HG02938 (cell line): ENCODE data around the gene CPNE2.
"Not testable (repeated sequence)": the region's sequence is repeated elsewhere in the genome, so short reads cannot be mapped to it uniquely, and the experiment has no call there.

Source experiments
- ATAC-seq: cut with Tn5 transposase; IDR thresholded peaks from one replicate; pipeline ENCODE4 v1.9.1; 2021; ENCODE audit warnings: mild to moderate bottlenecking, moderate library complexity; ENCODE audit not compliant: unreplicated experiment

Gene CPNE2

DNA sequence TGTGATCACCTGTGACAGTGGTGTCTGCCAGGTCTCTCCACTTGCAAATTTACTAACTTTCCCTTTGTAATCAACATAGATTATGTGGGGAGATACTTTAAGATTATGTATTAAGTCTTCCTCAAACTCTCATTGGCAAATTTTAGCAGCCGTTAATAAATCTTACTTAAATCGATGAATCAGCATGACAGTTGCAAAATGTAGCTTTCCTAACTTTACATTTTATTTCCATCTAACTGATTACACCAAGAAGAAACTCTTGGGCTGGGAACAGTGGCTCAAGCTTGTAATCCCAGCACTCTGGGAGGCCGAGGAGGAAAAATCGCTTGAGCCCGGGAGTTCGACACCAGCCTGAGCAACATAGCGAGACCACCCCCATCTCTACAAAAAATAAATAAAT lies 23.3 kb upstream of the CPNE2 start:
- no peak for ATAC-seq

DNA sequence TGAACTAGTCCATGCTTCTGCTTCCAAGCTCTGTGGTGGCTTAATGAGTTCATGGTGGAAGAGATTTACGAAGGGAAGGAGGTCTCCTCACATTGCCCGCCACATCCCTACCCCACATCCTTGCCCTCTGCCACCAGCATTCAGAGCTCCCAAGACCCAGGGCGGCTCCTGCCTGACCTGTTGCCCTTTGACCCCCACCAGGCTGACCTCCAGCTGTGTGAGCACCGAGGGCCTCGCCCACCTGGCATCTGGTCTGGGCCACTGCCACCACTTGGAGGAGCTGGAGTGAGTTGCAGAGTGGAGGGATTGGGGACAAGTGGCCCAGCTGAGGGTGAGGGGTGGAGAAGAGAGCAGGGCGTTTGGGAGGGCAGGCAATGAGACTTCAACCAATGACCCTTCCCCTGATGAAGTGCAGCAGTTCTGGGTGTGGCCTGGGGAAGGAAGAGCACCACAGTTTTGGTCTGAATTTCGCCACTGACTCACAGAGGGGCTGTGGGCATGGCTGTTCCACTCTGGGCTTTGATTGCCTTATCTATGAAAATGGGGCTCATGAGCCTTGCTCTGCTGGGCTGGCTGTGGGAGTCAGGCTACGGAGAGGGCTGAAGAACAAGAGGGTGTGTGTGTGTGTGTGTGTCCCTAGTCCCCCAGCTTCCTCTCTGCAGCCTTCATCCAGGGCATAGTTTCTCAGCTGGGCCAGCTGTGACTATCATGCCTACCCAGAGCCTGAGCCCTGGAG lies 22.6 kb upstream of the CPNE2 start:
- ATAC-seq: no peak

- ATAC-seq: no peak
Observed at GRCh38 chr16:57070424-57070823, 22.0 kb upstream of the CPNE2 start.

- ATAC-seq: not testable (repeated sequence)
Observed at GRCh38 chr16:57071081-57071732, 21.2 kb upstream of the CPNE2 start.

DNA sequence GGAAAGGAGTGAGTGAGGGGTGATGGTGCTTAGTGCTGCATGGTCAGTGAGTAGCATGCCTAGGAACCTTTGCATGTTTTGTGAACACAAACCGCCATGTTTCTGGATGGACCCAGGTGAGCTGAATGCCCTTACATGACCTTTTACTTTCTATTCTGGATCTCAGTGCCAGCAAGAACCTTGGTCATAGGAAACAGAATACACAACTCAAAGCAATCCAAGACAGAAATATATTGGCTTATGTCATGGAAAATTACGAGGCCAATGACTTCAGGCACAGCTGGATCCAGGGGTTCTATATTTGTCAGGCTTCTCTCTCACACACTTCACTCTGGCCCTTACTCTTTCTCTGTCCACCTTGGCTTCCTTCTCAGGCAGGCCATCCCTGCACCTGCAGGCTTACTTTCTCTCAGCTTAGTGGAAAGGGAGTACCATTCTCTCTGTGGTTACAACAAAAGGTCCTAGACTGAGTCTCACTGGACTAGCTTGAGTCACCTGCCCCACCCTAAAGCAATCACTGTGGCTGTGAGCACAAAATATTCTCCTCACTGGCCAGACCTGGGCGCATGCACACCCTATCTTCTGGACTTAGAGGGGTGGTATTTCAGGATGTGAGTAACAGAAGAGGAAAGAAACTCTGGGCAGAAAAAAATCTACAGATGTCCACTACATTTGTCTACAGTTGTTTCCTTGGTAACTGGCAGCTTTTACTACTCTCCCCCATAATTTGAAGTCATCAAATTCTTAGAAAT lies 20.4 kb upstream of the CPNE2 start:
- no peak for ATAC-seq

- no peak for ATAC-seq
Observed at GRCh38 chr16:57072616-57073275, 19.6 kb upstream of the CPNE2 start.

DNA sequence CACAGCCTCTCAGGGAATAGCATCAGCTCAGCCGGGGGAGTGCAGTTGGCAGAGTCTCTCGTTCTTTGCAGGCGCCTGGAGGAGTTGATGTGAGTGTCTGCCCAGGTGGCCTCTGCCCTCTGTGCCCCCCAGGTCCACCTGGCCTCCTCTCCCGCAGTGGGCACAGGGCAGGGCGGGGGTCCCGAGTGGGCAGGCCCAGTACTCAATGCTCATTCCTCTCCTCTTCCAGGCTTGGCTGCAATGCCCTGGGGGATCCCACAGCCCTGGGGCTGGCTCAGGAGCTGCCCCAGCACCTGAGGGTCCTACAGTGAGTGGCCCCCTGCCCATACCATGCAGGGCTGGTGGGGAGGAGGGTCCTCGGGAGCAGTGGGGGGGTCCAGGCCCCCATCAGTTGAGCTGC lies 14.7 kb upstream of the CPNE2 start:
- ATAC-seq: no peak

DNA sequence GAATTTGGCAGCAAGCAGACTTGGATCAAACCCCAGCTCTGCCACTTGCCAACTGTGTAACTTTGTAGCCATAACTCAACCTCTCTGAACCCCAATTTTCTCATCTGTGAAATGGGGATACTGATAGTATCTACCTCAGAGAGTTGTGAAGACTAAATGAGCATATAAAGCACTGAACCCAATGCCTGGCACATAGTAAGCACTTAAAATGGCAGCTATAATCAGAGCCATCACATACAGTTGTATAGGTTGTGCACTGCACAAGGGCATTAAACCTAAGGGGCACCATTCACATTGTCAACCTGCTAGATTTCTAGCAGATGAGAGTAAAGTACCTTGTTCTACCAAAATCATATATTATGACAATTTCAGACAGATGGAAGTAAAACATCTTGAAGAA lies 10.6 kb upstream of the CPNE2 start:
- ATAC-seq: no peak

- ATAC-seq: no peak
Observed at GRCh38 chr16:57082664-57083063, 9.7 kb upstream of the CPNE2 start.

GRCh38 chr16:57083485-57084126 lies 8.8 kb upstream of the CPNE2 start:
- ATAC-seq: no peak

DNA sequence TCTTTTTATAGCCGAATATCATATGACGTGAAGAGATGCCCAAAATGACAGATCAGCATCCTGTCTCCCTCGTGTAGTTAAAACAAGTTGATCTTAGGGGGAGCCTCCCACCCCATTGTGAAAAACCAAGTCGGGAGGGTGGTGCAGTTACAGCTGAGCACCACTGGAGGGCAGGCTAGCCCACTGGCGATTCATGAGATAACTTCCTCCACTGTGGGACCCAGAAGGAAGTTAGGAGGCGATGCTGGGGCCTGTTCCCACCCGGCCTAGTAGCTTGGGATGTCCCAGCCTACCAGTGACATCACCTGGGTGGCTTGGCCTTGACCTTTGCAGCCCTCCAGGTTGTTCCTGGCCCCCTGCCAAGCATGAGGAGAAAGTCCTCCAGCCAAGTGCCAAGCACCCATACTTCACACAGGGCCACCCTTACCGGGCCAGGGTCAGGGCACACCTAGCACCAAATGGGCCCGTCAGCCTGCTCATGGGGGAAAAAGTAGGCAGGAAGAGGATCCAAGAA lies 8.1 kb upstream of the CPNE2 start:
- ATAC-seq: peak; percentile 62

- no peak for ATAC-seq
Observed at GRCh38 chr16:57084996-57085395, 7.4 kb upstream of the CPNE2 start.

GRCh38 chr16:57087003-57087402 lies 5.4 kb upstream of the CPNE2 start:
- no peak for ATAC-seq

DNA sequence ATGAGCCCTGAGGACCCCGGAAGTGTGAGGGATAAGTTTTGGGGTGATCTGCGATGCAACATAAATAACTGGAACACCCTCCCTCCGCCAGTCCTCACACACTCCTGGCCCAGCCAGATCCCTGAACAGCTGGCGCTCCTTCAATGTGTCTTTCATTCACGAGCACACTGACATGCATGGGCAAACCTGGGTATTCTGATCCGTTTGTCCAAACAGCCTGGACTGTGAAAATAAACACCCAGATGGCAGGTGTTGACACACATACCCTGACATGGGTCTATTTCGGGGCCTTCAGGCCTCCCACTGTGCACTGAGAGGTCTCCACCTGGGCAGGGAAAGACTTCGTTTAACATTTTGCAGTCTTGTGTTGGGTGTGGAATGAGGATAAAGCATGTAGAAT lies 3.0 kb upstream of the CPNE2 start:
- no peak for ATAC-seq

GRCh38 chr16:57091200-57091974 lies 996 bp upstream of the CPNE2 start:
- no peak for ATAC-seq

GRCh38 chr16:57092786-57093411 lies 516 bp downstream of the CPNE2 start:
- ATAC-seq: no peak

GRCh38 chr16:57093666-57094564 lies 1.5 kb downstream of the CPNE2 start:
- no peak for ATAC-seq

DNA sequence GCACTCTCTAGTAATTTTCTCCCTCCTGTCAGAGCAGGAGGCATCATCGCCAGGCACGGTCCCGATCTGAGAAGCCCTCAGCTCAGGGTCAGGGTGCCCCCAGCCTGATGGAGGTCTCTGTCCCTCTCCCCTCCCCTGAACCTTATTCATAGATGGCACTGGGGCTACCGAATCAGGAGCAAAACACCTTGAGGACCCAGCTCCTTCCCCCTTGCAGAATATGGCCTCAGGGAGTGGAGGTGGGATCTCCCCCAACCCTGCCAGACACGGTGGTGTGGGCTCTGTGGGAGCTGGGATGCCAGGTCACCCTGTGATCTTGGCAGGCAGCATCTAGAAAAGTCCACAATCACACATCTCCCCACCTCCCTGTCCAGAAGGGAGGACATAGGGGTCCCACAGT lies 2.5 kb downstream of the CPNE2 start:
- ATAC-seq: no peak

- ATAC-seq: no peak
Observed at GRCh38 chr16:57096192-57096591, 3.8 kb downstream of the CPNE2 start.
